GM18858 (cell line): Measurements from ENCODE around the gene WASF3.

Experiments used
- ATAC-seq: cut with Tn5 transposase; IDR thresholded peaks from one replicate; pipeline ENCODE4 v1.9.1; 2021; ENCODE audit not compliant: unreplicated experiment

WASF3 gene

GRCh38 chr13:26585136-26585535 lies 27.7 kb downstream of the WASF3 start:
- ATAC-seq = no peak

GRCh38 chr13:26587251-26587650 lies 29.8 kb downstream of the WASF3 start:
- ATAC-seq = no peak

GRCh38 chr13:26589226-26589625 lies 31.7 kb downstream of the WASF3 start:
- ATAC-seq = no peak

- no peak for ATAC-seq
Measured at GRCh38 chr13:26589754-26590153, 32.3 kb downstream of the WASF3 start.

- no peak for ATAC-seq
Measured at GRCh38 chr13:26590379-26590778, 32.9 kb downstream of the WASF3 start.

GRCh38 chr13:26590951-26591350 lies 33.5 kb downstream of the WASF3 start:
- no peak for ATAC-seq

GRCh38 chr13:26591672-26592071 lies 34.2 kb downstream of the WASF3 start:
- ATAC-seq = no peak

- no peak for ATAC-seq
Measured at GRCh38 chr13:26593661-26594060, 36.2 kb downstream of the WASF3 start.

- no peak for ATAC-seq
Measured at GRCh38 chr13:26594363-26594762, 36.9 kb downstream of the WASF3 start.

GRCh38 chr13:26596458-26596857 lies 39.0 kb downstream of the WASF3 start:
- ATAC-seq = no peak

GRCh38 chr13:26599403-26599802 lies 41.9 kb downstream of the WASF3 start:
- no peak for ATAC-seq

GRCh38 chr13:26599860-26600259 lies 42.4 kb downstream of the WASF3 start:
- ATAC-seq = no peak

GRCh38 chr13:26600343-26600742 lies 42.9 kb downstream of the WASF3 start:
- no peak for ATAC-seq

- ATAC-seq = no peak
Measured at GRCh38 chr13:26601669-26602068, 44.2 kb downstream of the WASF3 start.

GRCh38 chr13:26602783-26603182 lies 45.3 kb downstream of the WASF3 start:
- ATAC-seq = no peak

GRCh38 chr13:26604784-26605545 lies 47.5 kb downstream of the WASF3 start:
- no peak for ATAC-seq

- ATAC-seq = no peak
Measured at GRCh38 chr13:26605845-26606244, 48.4 kb downstream of the WASF3 start.

- ATAC-seq = no peak
Measured at GRCh38 chr13:26606631-26607030, 49.1 kb downstream of the WASF3 start.

- ATAC-seq = no peak
Measured at GRCh38 chr13:26614721-26615120, 57.2 kb downstream of the WASF3 start.

GRCh38 chr13:26616126-26616525 lies 58.6 kb downstream of the WASF3 start:
- ATAC-seq = no peak

- ATAC-seq = no peak
Measured at GRCh38 chr13:26618726-26619125, 61.2 kb downstream of the WASF3 start.

GRCh38 chr13:26619358-26619757 lies 61.9 kb downstream of the WASF3 start:
- ATAC-seq = no peak

- no peak for ATAC-seq
Measured at GRCh38 chr13:26621731-26622401, 64.4 kb downstream of the WASF3 start.
